GM12865 (cell line): Measurements from ENCODE around the gene UFC1.

Source experiments
- DNase-seq: peaks from one replicate; pipeline ENCODE4 v3.0.0; 2010; ENCODE audit warnings: low read depth
- H3K4me3 ChIP-seq: 2 replicates; pipeline ENCODE4 v1.5.1; 2011; ENCODE audit warnings: mild to moderate bottlenecking, low read depth, low read length, control low read depth
- TF ChIP-seq, protein P1 (sequence below): IDR thresholded peaks from 2 replicates; pipeline ENCODE4 v1.5.1; 2011; ENCODE audit warnings: low read length, control low read depth, low read depth, inconsistent platforms; ENCODE audit not compliant: insufficient read depth; ENCODE audit errors: missing control alignments

UFC1 gene

DNA sequence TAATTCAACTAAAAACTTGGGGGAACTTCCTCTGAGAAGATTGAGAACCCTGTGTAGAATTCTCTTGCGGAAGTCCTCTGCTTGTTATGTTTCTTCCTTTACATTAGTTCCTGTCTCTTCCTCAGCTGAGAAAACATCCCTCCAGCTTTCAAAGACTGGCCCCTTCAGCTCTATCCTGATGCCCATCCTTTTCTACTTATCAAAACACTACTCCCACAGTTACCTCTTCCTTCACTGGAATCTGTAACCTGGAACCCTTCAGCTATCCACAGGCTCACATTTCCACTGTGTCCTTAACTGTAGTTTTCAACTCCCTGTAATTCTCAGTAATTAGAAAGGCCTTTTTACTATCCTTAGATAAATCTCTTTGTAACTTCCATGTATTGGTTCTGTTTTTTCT lies 15.3 kb upstream of the UFC1 start:
- no peak overlapping the region for H3K4me3 ChIP-seq
- no peak for DNase-seq
- TF ChIP-seq, protein P1, sequence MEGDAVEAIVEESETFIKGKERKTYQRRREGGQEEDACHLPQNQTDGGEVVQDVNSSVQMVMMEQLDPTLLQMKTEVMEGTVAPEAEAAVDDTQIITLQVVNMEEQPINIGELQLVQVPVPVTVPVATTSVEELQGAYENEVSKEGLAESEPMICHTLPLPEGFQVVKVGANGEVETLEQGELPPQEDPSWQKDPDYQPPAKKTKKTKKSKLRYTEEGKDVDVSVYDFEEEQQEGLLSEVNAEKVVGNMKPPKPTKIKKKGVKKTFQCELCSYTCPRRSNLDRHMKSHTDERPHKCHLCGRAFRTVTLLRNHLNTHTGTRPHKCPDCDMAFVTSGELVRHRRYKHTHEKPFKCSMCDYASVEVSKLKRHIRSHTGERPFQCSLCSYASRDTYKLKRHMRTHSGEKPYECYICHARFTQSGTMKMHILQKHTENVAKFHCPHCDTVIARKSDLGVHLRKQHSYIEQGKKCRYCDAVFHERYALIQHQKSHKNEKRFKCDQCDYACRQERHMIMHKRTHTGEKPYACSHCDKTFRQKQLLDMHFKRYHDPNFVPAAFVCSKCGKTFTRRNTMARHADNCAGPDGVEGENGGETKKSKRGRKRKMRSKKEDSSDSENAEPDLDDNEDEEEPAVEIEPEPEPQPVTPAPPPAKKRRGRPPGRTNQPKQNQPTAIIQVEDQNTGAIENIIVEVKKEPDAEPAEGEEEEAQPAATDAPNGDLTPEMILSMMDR: no peak

DNA sequence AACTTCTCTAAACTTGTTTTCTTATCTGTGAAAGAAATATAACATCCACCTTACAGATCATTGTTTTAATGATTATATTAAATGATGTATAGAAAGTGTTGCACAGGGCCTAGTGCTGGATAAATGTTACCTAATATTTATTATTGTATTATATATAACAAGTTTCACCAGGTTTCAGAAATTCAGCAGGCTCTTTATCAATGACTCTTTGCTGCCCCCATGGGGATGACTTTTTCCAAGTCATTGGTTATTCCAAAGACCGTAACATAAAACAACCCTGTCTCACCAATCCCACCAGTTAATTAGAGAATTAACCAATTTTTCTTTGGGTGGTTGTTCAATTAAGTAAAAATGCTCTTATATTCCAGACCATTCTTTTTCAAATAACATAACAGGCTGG lies 14.0 kb upstream of the UFC1 start:
- DNase-seq: peak; percentile 52
- TF ChIP-seq, protein P1: peak; percentile 23
- H3K4me3 ChIP-seq: no peak overlapping the region

DNA sequence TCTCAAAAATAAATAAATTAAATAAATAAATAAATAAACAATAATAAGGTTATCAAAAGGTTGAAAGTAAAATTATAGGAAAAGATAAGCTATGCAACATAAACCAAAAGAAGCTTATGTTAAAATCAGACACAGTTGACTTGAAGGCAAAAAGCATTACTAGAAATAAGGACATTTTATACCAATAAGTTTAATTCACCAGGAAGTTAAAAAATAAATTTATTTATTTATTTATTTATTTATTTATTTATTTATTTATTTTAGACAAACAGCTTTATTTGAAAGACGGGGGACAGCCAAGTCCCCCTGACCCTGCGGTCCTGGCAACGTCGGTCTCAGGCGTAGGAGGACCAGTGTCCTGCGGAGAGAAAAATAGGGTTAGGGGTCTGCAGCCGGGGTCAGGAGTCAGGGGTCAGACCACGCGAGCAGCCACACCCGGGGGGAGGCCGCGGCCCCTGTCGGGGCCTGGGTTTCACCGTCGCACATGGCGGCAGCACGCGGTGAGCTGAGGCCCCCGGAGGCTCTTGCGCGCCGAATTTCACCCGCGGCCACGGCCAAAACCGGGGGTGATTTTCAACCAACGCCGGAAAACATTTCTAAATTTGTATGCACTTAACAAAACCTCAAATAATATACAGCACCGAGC lies 12.9 kb upstream of the UFC1 start:
- H3K4me3 ChIP-seq: no peak overlapping the region
- DNase-seq: no peak
- TF ChIP-seq, protein P1: no peak

DNA sequence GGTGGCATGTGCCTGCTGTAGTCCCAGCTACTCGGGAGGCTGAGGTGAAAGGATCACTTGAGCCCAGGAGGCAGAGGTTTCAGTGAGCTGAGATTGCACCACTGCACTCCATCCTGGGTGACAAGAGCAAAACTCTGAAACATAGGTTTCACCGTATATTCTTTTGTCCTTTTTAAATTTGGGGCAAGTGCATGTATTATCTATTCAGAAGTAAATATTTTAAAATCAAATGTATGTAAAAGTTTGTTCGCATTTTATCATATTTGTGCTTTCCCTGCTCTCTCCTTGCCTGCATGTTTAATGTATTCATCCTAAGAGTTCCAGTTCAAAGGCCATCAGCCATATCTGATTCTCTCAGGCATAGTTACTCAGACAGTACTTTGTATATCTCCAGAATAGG lies 7.9 kb upstream of the UFC1 start:
- H3K4me3 ChIP-seq: no peak overlapping the region
- TF ChIP-seq, protein P1: no peak
- no peak for DNase-seq

DNA sequence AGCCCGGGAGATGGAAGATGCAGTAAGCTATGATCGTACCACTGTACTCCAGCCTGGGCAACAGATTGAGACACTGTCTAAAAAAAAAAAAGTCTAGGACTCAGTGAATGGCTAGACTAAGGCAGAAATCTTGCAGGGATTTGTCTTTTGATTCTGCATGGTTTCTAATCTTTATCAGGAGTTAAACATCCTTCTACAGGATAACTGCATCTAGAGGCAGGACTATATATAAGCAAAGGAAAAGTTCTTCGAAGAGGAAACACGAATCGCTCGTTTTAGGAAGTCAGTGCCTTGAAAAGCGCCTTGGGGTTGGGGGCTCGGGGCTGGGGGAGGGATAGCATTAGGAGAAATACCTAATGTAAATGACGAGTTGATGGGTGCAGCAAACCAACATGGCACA lies 602 bp upstream of the UFC1 start:
- DNase-seq: no peak
- TF ChIP-seq, protein P1: no peak
- peak overlapping the region; percentile 95 for H3K4me3 ChIP-seq

DNA sequence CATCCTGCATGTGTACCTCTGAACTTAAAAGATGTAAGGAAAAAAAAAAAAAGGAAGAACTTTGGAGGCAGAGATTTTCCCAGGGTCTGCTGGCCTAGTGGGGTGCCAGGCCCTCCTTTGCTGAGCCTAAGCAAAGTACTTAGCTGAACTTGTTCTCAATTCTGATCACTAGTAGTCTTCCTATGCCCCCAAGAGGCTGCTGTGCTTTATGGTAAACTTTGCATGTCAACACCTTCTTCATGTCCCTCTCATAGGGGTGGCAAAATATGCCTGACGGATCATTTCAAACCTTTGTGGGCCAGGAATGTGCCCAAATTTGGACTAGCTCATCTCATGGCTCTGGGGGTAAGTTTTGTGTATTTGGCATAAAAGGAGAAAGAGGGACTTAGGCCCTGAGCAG lies 4.1 kb downstream of the UFC1 start:
- H3K4me3 ChIP-seq: no peak overlapping the region
- TF ChIP-seq, protein P1: no peak
- DNase-seq: no peak
